Measurements from ENCODE around the gene RPL41. TPM values are rescaled to one million over a fixed set of nuclear protein-coding genes. Genes with fewer than 3 reads are reported as not detected.

RPL41 gene
- polyA plus RNA-seq, 1 experiment: 7,461 TPM

DNA sequence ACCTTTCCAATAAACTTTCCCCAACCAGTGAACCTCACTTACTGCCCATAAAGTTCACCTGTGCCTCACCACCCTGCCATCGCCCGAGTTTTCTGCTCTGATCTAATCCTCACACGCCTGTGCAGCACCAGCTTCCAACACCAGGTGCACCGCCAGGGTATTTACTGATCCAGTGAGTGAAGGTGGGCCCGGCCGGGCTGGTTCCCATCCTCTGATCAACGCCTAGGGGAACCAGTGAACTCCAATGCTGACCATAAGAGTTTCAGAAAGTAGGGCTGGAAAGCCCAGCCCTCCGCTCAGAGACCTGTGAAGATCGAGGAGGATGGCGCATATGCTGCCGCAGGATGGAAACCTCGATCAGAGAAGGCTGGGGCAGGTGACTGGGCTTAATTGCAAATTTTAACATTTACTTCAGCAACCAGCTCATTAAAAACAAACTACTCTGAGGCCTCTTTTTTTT lies 35.3 kb downstream of the RPL41 start:
- ChIA-PET CTCF (interaction anchor here (0.6 to 0.9 kb wide), 9 partner anchors 12 to 412 kb away, joined by 3 to 4 read pairs (median 3); partner anchors contain the start of genes ESYT1 and SMARCC2), POLR2A (interaction anchor here (1.2 to 1.3 kb wide), 2 partner anchors 11 to 24 kb away, joined by 4 to 5 read pairs; partner anchors contain the start of gene ESYT1)
- peak overlapping the region; percentile 81 for H3K27ac ChIP-seq (ENCODE audit: low read depth, low read length)
- no peaks in the 10 kb centered on the region for H3K27me3 ChIP-seq (ENCODE audit: control insufficient read depth, insufficient read depth, low read length)
- TF ChIP-seq, protein P1, sequence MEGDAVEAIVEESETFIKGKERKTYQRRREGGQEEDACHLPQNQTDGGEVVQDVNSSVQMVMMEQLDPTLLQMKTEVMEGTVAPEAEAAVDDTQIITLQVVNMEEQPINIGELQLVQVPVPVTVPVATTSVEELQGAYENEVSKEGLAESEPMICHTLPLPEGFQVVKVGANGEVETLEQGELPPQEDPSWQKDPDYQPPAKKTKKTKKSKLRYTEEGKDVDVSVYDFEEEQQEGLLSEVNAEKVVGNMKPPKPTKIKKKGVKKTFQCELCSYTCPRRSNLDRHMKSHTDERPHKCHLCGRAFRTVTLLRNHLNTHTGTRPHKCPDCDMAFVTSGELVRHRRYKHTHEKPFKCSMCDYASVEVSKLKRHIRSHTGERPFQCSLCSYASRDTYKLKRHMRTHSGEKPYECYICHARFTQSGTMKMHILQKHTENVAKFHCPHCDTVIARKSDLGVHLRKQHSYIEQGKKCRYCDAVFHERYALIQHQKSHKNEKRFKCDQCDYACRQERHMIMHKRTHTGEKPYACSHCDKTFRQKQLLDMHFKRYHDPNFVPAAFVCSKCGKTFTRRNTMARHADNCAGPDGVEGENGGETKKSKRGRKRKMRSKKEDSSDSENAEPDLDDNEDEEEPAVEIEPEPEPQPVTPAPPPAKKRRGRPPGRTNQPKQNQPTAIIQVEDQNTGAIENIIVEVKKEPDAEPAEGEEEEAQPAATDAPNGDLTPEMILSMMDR (IDR thresholded peaks at IDR 0.05; ENCODE audit: low read depth, low read length): peak; percentile 42
- no peaks in the 10 kb centered on the region for H3K9me3 ChIP-seq (ENCODE audit: control insufficient read depth, insufficient read depth, low read length)
- peak overlapping the region; percentile 71 for H3K4me3 ChIP-seq (ENCODE audit: low read depth, low read length)
- DNase-seq (ENCODE audit: low read depth, low spot score): no peak

DNA sequence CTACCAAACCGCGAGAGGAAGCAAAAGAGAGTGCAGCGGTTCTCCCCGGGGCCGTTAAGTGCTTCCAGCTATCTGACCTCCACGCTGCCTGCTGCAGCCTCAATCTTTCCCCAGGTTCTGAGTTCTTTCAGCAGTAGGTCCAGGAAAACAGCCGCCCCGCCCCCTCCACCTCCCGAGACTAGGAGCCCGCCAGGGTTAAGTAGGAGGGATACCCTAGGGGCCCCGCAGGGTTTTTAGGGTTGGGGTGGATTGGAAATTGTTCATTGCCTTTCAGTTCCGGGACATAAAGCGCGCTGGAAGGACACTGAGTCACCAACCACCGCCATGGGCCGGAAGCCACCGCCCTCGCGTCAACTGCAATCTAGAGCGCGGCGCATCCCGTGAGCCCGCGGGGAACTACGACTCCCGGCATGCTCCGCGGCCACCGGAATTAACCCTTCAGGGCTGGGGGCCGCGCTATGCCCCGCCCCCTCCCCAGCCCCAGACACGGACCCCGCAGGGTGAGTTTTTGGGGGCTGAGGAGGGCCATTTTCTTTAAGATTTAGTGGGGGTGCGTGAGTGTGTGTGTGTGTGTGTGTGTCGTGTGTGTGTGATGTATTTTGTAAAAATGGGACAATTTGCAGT lies 35.8 kb downstream of the RPL41 start, which contains the start of gene MYL6B:
TSS of gene MYL6B (plus strand) at position 456 of the 624 bp plus-strand sequence. CDS start 1,332 bp downstream, outside the sequence.
- ChIA-PET CTCF (interaction anchor here (0.6 to 0.9 kb wide), 9 partner anchors 11 to 413 kb away, joined by 3 to 4 read pairs (median 3); partner anchors contain the start of genes ESYT1 and SMARCC2), POLR2A (interaction anchor here (1.2 to 1.3 kb wide), 2 partner anchors 10 to 24 kb away, joined by 4 to 5 read pairs; partner anchors contain the start of gene ESYT1)
- TF ChIP-seq, protein P1 (IDR thresholded peaks at IDR 0.05; ENCODE audit: low read depth, low read length): no peak

DNA sequence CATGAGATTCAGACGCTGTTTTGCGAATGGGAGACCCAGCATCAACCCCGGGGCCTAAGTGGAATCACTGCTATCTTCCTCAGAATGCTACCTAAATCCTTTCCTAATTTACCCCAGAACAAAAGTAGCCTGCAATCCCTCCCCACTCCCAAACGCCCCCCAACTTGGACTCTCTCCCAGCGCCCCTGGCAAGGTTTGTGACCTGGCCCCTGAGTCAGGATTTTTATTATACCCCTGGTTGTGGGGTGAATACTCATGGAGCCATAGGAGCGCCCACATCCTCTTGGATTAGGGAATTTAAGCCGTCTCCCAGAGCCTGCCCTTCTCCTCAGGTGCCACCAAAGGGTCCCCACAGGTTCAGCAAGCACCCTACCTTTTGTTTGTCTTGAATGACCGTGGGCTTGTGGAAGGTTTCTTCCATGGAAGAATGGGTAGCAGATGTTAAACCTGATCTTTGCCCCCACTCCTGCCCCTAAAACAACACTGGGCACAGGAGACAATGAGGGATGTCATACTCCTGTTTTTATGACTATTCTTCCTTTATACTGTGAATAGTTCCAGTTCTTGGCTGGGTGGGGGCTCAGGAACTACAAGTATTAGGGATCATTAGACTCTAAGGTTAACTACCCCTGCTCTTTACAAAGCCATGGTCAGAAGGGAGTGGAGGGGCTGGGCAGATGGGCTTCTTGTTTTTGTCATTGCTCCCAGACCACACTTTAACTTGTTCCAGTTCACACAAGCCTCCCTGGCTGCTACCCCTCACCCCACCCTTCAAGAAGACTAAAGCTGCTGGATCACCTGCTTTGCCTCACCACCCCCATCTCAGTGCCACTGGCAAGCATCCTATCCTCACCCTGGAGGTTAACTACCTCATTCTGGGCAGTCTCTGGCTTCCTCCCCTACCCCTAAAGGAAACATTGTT lies 36.6 kb downstream of the RPL41 start:
- TF ChIP-seq, protein P1 (IDR thresholded peaks at IDR 0.05; ENCODE audit: low read depth, low read length): no peak
- Histone ChIP-seq H3K4me3 (ENCODE audit: low read depth, low read length) (peak overlapping the region; percentile 71), H3K9me3 (ENCODE audit: control insufficient read depth, insufficient read depth, low read length) (no peaks in the 10 kb centered on the region), H3K27me3 (ENCODE audit: control insufficient read depth, insufficient read depth, low read length) (no peaks in the 10 kb centered on the region), H3K27ac (ENCODE audit: low read depth, low read length) (peak overlapping the region; percentile 11)
- ChIA-PET CTCF (no interaction called here), POLR2A (no interaction called here)
- DNase-seq (ENCODE audit: low read depth, low spot score): no peak

More for the DNA sequence above, 35.8 kb downstream of the RPL41 start, which contains the start of gene MYL6B:
- peak; percentile 61 for DNase-seq (ENCODE audit: low read depth, low spot score)
- Histone ChIP-seq H3K27ac (ENCODE audit: low read depth, low read length) (peak within 1 kb of the TSS; percentile 81), H3K27me3 (ENCODE audit: control insufficient read depth, insufficient read depth, low read length) (no peaks in the 10 kb centered on the region), H3K9me3 (ENCODE audit: control insufficient read depth, insufficient read depth, low read length) (no peaks in the 10 kb centered on the region), H3K4me3 (ENCODE audit: low read depth, low read length) (peak within 1 kb of the TSS; percentile 71)

DNA sequence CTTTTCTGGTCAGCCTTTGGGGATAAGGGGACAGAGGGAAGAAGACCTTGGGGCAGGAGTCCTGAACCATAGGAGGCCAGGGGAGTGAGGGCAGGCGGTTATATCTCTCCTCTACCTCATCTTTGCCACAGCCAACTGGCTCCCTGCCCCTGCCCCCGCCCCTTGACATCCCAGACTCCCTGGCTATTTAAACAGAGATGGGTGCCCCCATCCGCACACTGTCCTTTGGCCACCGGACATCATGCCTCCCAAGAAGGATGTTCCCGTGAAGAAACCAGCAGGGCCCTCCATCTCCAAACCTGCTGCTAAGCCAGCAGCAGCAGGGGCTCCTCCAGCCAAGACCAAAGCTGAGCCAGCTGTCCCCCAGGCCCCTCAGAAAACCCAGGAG lies 37.2 kb downstream of the RPL41 start:
- TF ChIP-seq, protein P1 (IDR thresholded peaks at IDR 0.05; ENCODE audit: low read depth, low read length): no peak
- Histone ChIP-seq H3K27ac (ENCODE audit: low read depth, low read length) (no peak overlapping the region), H3K4me3 (ENCODE audit: low read depth, low read length) (peak overlapping the region; percentile 71; the same call in 1 of the 2 replicates), H3K27me3 (ENCODE audit: control insufficient read depth, insufficient read depth, low read length) (no peaks in the 10 kb centered on the region), H3K9me3 (ENCODE audit: control insufficient read depth, insufficient read depth, low read length) (no peaks in the 10 kb centered on the region)
- DNase-seq (ENCODE audit: low read depth, low spot score): no peak
- POLR2A ChIA-PET: no interaction called here
- CTCF ChIA-PET: interaction anchor here (0.9 to 1.1 kb wide), 2 partner anchors 68 to 415 kb away, joined by 3 to 8 read pairs; partner anchors contain the start of gene RNF41

Measured in AG04450 (cell line).